AG09309 (cell line): ENCODE results near the gene VAV2.
A peak's percentile ranks its signal among the peaks of the same experiment; 100 is the strongest.
"Not testable (repeated sequence)": the region's sequence is repeated elsewhere in the genome, so short reads cannot be mapped to it uniquely, and the experiment has no call there.

Experiments
- DNase-seq: peaks from one replicate; pipeline ENCODE4 v3.0.0-alpha.2; 2010; ENCODE audit warnings: low read depth
- H3K4me3 ChIP-seq: 2 replicates; pipeline ENCODE4 v1.5.1; 2011; ENCODE audit warnings: mild to moderate bottlenecking, low read depth, low read length, moderate library complexity; ENCODE audit not compliant: control insufficient read depth
- CTCF ChIP-seq: IDR thresholded peaks from 2 replicates; pipeline ENCODE4 v1.5.1; 2011; ENCODE audit warnings: mild to moderate bottlenecking, low read depth, low read length, inconsistent platforms; ENCODE audit not compliant: insufficient read depth, control insufficient read depth; ENCODE audit errors: missing control alignments

VAV2 gene

GRCh38 chr9:133750982-133751649 lies 241.0 kb downstream of the VAV2 start:
- DNase-seq = no peak
- H3K4me3 ChIP-seq = no peak overlapping the region
- TF ChIP-seq CTCF = no peak

DNA sequence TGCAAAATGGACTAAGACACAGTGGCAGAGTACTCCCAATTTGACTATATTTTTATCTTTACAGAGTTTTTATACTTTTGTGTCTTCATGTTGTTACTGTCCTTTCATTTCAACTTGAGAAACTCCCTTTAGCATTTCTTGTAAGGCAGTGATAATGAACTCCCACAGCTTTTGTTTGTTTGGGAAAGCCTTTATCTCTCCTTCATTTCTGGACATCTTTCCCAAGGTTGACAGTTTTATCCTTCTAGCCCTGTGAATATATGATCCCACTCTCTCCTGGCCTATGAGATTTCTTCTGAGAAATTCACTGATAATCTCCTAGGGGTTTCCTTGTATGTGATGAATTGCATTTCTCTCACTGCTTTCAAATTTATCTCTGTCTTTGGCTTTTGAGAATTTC lies 244.8 kb downstream of the VAV2 start:
- DNase-seq = no peak
- H3K4me3 ChIP-seq = no peak overlapping the region
- no peak for TF ChIP-seq CTCF

DNA sequence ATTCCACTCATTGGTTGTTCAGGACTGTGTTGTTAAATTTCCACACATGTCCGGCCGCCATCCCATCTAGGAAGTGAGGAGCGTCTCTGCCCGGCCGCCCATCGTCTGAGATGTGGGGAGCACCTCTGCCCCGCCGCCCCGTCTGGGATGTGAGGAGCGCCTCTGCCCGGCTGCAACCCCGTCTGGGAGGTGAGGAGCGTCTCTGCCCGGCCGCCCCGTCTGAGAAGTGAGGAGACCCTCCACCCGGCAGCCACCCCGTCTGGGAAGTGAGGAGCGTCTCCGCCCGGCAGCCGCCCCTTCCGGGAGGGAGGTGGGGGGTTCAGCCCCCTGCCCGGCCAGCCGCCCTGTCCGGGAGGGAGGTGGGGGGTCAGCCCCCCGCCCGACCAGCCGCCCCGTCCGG lies 247.6 kb downstream of the VAV2 start:
- not testable (repeated sequence) for DNase-seq, H3K4me3 ChIP-seq

GRCh38 chr9:133742849-133743444 lies 249.2 kb downstream of the VAV2 start:
- H3K4me3 ChIP-seq = no peak overlapping the region
- peak; percentile 7 for DNase-seq
- TF ChIP-seq CTCF = peak; percentile 99

- no peak for TF ChIP-seq CTCF
- no peak overlapping the region for H3K4me3 ChIP-seq
- DNase-seq = no peak
These were observed 249.9 kb downstream of the VAV2 start for GRCh38 chr9:133742251-133742650.

DNA sequence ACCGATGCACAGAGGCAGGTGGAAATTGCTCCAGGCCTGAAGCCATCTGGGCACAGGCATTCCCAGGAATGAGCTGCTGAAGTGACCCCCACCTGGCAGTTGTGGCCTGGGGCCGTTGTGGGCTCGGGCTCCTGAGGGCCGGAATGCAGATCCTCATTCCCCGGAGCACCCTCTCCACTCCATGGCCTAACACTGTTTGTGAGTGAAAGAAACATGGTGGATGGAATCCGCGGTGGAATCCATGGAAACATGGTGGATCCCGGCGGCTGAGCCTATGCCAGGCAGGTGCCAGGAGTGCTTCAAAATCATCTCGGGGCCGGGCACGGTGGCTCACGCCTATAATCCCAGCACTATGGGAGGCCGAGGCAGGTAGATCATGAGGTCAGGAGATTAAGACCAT lies 250.4 kb downstream of the VAV2 start:
- DNase-seq = no peak
- H3K4me3 ChIP-seq = no peak overlapping the region
- no peak for TF ChIP-seq CTCF

- DNase-seq = no peak
- TF ChIP-seq CTCF = no peak
- no peak overlapping the region for H3K4me3 ChIP-seq
These were observed 251.2 kb downstream of the VAV2 start for GRCh38 chr9:133740911-133741310.
